NCI-H146 treated with DMSO at 0.1 percent for 48 hours (cell line): Measurements from ENCODE around the gene ZFP91.

Experiments
- DNase-seq: peaks from one replicate; lab custom pipeline; 2025; ENCODE audit not compliant: unreplicated experiment; lab: John Stamatoyannopoulos, UW

ZFP91 gene

GRCh38 chr11:58582437-58582836 is 3.6 kb downstream of the ZFP91 start:
- DNase-seq: no peak

GRCh38 chr11:58586998-58587397 is 8.1 kb downstream of the ZFP91 start:
- DNase-seq: no peak

- no peak for DNase-seq
Observed at GRCh38 chr11:58591659-58592058, 12.8 kb downstream of the ZFP91 start.

- DNase-seq: peak; percentile 56
Observed at GRCh38 chr11:58592760-58593472, 14.1 kb downstream of the ZFP91 start.

- DNase-seq: no peak
Observed at GRCh38 chr11:58594826-58595225, 16.0 kb downstream of the ZFP91 start.

- no peak for DNase-seq
Observed at GRCh38 chr11:58596621-58597020, 17.8 kb downstream of the ZFP91 start.

- no peak for DNase-seq
Observed at GRCh38 chr11:58597486-58598144, 18.8 kb downstream of the ZFP91 start.

GRCh38 chr11:58600510-58600909 is 21.6 kb downstream of the ZFP91 start:
- no peak for DNase-seq

- no peak for DNase-seq
Observed at GRCh38 chr11:58606930-58607714, 28.3 kb downstream of the ZFP91 start.

GRCh38 chr11:58608331-58608730 is 29.5 kb downstream of the ZFP91 start:
- DNase-seq: no peak

- no peak for DNase-seq
Observed at GRCh38 chr11:58609723-58610122, 30.9 kb downstream of the ZFP91 start.

- DNase-seq: no peak
Observed at GRCh38 chr11:58613228-58613627, 34.4 kb downstream of the ZFP91 start.

GRCh38 chr11:58615559-58615958 is 36.7 kb downstream of the ZFP91 start:
- no peak for DNase-seq

GRCh38 chr11:58616594-58616993 is 37.7 kb downstream of the ZFP91 start:
- no peak for DNase-seq

GRCh38 chr11:58617976-58618557 is 39.2 kb downstream of the ZFP91 start:
- DNase-seq: no peak

- no peak for DNase-seq
Observed at GRCh38 chr11:58621586-58622262, 42.9 kb downstream of the ZFP91 start.

- no peak for DNase-seq
Observed at GRCh38 chr11:58622344-58622743, 43.5 kb downstream of the ZFP91 start, which contains the start of gene CNTF. CNTF (plus strand) TSS chr11:58622665; CDS start chr11:58622753, 88 bp downstream.

GRCh38 chr11:58625086-58625485 is 46.2 kb downstream of the ZFP91 start:
- DNase-seq: no peak

- no peak for DNase-seq
Observed at GRCh38 chr11:58625826-58626460, 47.1 kb downstream of the ZFP91 start.

- DNase-seq: no peak
Observed at GRCh38 chr11:58626934-58627483, 48.1 kb downstream of the ZFP91 start.
